GM12801 (cell line): ENCODE measurements around the gene SH3BP5.

Experiments used
- CTCF ChIP-seq: IDR thresholded peaks from one replicate; pipeline ENCODE4 v1.5.1; 2011; ENCODE audit warnings: control low read depth; ENCODE audit not compliant: insufficient read length; ENCODE audit errors: extremely low read depth

The SH3BP5 gene

GRCh38 chr3:15207836-15208504 lies 124.4 kb downstream of the SH3BP5 start:
- TF ChIP-seq CTCF, result no peak

- TF ChIP-seq CTCF, result no peak
These were observed 125.5 kb downstream of the SH3BP5 start for GRCh38 chr3:15206662-15207576.

GRCh38 chr3:15205934-15206661 lies 126.3 kb downstream of the SH3BP5 start, which contains the start of gene CAPN7:
CAPN7 (plus strand) TSS chr3:15206246; CDS start chr3:15206496, 250 bp downstream.
- TF ChIP-seq CTCF, result no peak

- no peak for TF ChIP-seq CTCF
These were observed 126.9 kb downstream of the SH3BP5 start for GRCh38 chr3:15205482-15205933.
